Kidney tubule cell (primary cell): Measurements from ENCODE around the gene IRF7.

ENCODE experiments used
- DNase-seq: peaks from one replicate; pipeline ENCODE4 v3.0.0-alpha.2; 2018; ENCODE audit warnings: low spot score

The IRF7 gene

GRCh38 chr11:640021-640706, 24.4 kb upstream of the IRF7 start:
- no peak for DNase-seq

GRCh38 chr11:639332-639955, 23.7 kb upstream of the IRF7 start:
- no peak for DNase-seq

DNA sequence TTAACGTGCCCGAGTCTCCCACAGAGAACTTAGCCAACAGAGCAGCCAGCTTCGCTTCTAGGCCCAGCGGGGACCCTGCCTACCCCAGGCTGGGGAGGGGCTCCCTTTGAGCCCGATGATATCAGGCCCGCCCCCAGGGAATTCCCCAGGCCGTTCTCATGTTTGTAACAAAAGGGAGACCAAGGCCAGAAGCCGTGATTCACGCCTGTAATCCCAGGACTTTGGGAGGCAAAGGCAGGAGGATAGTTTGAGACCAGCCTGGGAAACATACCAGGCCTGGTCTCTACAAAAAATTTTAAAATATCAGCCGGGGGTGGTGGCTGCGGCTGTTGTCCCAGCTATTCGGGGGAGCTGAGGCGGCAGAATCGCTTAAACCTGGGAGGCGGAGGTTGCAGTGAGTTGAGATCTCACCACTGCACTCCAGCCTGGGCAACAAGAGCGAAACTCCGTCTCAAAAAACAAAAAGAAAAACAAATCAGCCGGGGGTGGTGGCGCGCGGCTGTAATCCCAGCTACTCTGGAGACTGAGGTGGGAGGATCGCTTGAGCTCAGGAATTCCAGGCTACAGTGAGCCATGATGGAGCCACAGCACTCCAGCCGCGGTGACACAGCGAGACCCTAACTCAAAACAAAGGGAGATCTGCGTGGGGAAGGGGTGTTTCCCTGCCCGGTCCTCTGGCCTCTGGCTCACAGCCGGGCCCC, 23.0 kb upstream of the IRF7 start:
- no peak for DNase-seq

- no peak for DNase-seq
Observed at GRCh38 chr11:637593-638521, 22.1 kb upstream of the IRF7 start.

DNA sequence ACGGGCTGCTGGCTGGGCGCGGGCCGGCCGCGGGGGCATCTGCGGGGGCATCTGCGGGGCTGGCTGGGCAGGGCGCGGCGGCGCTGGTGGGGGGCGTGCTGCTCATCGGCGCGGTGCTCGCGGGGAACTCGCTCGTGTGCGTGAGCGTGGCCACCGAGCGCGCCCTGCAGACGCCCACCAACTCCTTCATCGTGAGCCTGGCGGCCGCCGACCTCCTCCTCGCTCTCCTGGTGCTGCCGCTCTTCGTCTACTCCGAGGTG, 21.5 kb upstream of the IRF7 start:
- no peak for DNase-seq

- DNase-seq: no peak
Observed at GRCh38 chr11:636511-637332, 21.0 kb upstream of the IRF7 start, which contains the start of gene DRD4. Gene DRD4, plus strand, starts transcription at chr11:637269. Its CDS starts 36 bp downstream, at chr11:637305.

- no peak for DNase-seq
Observed at GRCh38 chr11:635945-636510, 20.3 kb upstream of the IRF7 start.

DNA sequence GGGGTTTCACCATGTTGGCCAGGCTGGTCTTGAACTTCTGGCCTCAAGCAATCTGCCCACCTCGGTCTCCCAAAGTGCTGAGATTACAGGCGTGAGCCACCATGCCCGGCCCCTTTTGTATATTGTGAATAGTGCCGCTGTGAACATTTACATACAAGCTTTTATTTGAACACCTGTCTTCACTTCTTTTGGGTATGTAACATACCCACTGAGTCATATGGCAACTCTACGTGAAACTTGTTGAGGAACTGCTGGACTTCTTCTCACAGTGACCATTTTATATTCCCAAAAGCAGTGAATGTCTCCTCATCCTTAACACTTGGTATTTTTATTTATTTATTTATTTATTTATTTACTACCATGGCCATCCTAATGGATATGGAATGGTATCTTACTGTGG, 15.1 kb upstream of the IRF7 start:
- DNase-seq: no peak

DNA sequence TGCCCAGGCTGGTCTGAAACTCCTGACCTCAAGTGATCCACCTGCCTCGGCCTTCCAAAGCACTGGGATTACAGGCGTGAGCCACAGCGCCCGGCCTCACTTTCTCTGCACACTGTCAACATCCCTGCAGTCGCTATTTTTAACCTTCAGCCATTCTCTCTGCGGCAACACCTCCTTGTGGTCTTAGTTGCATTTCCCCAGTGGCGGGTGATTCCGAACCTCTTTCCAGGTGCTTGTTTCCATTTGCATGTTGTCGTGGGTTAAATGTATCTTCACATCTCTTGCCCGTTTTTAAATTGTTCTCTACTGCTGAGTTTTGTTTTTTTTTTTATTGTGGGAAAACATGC, 13.5 kb upstream of the IRF7 start:
- DNase-seq: no peak

DNA sequence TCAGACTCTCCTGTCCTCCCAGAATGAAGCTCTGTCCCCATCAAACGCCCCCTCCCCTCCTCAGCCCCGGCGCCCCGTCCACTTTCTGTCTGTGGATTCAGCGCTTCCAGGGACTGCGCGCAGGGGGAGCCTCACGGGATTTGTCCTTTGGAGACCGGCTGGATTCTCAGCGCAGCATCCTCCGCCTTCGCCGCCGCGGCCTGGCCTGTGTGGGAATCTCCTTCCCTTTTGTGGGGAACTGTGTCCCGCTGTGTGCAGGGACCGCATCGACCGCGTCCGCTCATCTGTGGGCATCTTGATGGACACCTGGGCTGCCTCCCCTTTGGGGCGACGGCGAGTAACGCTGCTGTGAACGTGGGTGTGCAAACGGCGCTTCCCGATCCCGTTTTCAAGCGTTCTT, 12.3 kb upstream of the IRF7 start:
- DNase-seq: no peak

DNA sequence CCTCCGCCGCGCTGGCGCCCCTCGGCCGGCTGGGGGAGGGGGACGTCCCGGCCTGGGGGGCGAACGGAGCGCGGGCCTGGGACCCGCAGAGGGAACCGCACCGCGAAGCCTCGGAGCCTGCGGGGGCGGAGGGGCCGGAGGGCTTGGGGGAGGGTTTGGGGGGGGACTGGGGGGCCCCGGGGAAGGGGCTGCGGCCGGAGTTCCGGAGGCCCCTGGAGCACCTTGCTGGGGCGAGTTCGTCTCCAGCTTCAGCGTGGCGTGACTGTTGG, 11.5 kb upstream of the IRF7 start:
- no peak for DNase-seq

GRCh38 chr11:626475-627307, 10.9 kb upstream of the IRF7 start, which contains the start of gene SCT:
Gene SCT, minus strand, starts transcription at chr11:627181. Its CDS starts 38 bp downstream, at chr11:627143.
- no peak for DNase-seq

GRCh38 chr11:625636-626268, 10.0 kb upstream of the IRF7 start:
- no peak for DNase-seq

DNA sequence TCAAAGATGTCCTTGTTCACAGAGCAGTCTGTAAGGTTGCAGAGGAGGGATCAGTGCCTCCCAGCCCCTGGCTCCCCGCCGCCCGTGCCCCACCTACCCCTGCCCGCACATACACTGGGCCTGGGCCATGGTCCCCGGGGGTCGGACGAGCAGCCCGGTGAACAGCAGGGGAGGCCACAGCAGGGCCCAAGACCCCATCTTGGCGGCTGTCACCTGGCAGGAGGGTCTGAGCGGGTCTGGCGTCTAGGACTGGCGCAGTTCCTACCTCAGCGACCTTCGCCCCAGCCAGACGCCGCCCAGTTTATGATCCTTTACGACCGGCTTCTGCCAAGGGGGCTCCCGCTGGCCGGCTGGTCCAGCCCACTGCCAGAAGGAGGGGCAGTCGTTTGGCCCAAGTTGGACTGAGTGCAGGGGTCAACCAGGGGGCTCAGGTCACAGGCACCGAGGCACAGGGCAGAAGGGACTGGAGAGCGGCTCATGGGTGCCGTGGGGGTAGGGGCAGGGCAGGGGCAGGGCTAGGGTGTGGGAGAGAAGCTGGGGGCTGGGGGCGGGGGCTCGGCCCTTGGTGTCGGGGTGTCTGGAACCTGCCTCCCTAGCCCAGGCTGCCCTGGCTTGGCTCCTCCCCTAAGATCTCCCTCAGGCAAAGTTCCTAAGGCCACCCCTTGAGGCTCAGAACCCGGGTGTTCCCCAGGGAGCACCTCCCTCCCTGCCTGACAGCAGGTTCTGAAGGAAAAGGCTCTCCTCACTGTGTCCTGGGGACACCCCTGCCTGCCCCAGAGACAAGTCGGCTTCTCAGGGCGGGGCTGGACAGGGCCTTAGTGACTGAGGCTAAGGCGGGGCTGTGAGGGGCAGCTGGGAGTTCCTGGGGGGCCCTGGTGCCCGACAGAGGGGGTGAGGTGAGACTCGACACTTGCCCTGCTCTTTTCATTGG, 9.2 kb upstream of the IRF7 start, which contains the start of gene CDHR5:
Gene CDHR5, minus strand, starts transcription at position 251 of the 931 bp plus-strand sequence. Its CDS starts 53 bp downstream, at position 198.
- no peak for DNase-seq

GRCh38 chr11:623999-624704, 8.4 kb upstream of the IRF7 start:
- DNase-seq: peak; percentile 57

- no peak for DNase-seq
Observed at GRCh38 chr11:623349-623869, 7.7 kb upstream of the IRF7 start.

DNA sequence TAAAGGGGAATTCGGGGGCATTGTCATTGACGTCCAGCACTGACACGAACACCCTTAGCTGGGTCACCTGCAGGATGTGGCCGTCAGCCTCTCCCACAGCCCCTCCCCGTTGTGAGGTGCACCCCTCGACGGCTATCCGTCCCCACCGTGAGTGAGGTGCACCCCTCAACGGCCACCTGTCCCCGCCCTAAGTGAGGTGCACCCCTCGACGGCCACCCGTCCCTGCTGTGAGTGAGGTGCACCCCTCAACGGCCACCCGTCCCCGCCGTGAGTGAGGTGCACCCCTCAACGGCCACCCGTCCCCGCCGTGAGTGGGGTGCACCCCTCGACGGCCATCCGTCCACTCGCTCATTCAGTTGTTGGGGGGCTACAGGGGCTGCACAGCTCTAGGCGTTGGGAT, 6.1 kb upstream of the IRF7 start:
- no peak for DNase-seq
